Adipose tissue (tissue), 3 donors: Measurements from ENCODE around the gene CALHM3. TPM values are rescaled to one million over a fixed set of nuclear protein-coding genes. Genes with fewer than 3 reads are reported as not detected.
"Not testable (repeated sequence)": the region's sequence is repeated elsewhere in the genome, so short reads cannot be mapped to it uniquely, and the experiment has no call there.

Experiments used
- H3K27ac ChIP-seq: one replicate; pipeline ENCODE4 v1.5.1; 2013; ENCODE audit warnings: low read depth, low read length
- WGBS, 3 donors: extraction: QIAGEN DNeasy Blood & Tissue Kit; methylation state at CpG; one replicate each; pipeline ENCODE4 v1.1.7; 2013; 5-methylcytosine and 5-hydroxymethylcytosine counted together
- polyA plus RNA-seq, 3 donors: library from polyadenylated mRNA; stranded (reverse); fragments of 200-250 nt; gene quantifications; one replicate each; pipeline ENCODE4 v1.2.3, GENCODE V29; 2013
- donor health status: healthy with polysubstance abuse.
- donor health status: Bipolar disorder and iron deficiency.
- donor health status: healthy.

CALHM3 gene, protein sequence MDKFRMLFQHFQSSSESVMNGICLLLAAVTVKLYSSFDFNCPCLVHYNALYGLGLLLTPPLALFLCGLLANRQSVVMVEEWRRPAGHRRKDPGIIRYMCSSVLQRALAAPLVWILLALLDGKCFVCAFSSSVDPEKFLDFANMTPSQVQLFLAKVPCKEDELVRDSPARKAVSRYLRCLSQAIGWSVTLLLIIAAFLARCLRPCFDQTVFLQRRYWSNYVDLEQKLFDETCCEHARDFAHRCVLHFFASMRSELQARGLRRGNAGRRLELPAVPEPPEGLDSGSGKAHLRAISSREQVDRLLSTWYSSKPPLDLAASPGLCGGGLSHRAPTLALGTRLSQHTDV
- polyA plus RNA-seq, result under 1 TPM in 1 of 3 donors, not detected in 2; 0.37 TPM

- 69 to 83% (median 81%) methylated on average over 7 of the region's 7 CpGs for WGBS, 3 donors
- H3K27ac ChIP-seq, result no peak within 1 kb of the TSS
Measured at GRCh38 chr10:103479135-103479534, at the start of gene CALHM3. TSS of gene CALHM3 (minus strand) at chr10:103479240. CDS start at chr10:103479032, 208 bp downstream.

DNA sequence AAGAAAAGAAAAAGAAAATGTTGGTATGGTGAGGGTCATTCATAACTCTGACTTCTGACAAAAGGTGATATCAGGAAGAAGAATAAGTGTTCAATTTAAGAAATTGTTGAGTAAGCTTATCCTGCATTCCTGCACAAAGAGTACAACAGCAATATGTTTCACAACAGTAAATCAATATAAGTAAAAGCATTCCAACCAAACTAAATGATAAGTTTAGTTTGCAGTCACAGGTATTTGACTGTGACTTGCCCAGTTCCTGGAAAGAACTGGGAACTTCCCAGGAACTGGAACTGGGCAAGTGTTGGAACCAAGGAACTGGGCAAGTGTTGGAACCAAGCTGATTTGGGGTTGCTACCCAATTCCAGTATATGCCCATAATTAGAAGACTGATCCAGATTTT, 49.5 kb upstream of the CALHM3 start:
- no peak overlapping the region for H3K27ac ChIP-seq

GRCh38 chr10:103527476-103527875, 48.4 kb upstream of the CALHM3 start:
- not testable (repeated sequence) for H3K27ac ChIP-seq
- WGBS, 3 donors, result 61 to 76% (median 75%) methylated on average over 2 of the region's 2 CpGs

DNA sequence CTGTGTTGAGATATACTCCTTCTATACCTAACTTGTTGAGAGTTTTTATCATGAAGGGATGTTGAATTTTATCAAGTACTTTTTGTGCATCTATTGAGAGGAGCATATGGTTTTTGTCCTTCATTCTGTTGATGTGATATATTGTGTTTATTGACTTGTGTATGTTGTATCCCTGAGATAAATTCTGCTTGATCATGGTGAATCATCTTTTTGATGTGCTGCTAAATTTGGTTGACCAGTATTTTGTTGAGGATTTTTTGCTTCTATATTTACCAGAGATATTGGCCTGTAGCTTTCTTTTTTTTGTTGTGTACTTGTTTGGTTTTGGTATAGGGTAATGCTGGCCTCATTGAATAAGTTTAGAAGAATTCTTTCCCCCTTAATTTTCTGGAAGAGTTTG, 46.9 kb upstream of the CALHM3 start:
- H3K27ac ChIP-seq, result no peak overlapping the region

DNA sequence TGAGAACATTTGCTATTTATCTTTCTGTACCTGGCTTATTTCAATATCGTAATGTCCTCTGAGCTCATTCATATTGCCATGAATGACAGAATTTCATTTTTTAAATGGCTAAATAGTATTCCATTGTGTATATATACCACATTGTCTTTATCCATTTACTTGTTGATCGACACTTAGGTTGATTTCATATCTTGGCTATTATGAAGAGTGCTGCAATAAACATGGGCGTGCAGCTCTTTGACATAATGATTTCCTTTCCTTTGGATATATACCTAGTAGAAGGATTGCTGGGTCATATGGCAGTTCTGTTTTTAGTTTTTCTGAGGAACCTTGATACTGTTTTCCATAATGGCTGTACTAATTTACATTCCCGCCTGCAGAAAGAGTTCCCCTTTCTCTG, 44.6 kb upstream of the CALHM3 start:
- no peak overlapping the region for H3K27ac ChIP-seq
- 87 to 89% (median 88%) methylated on average over 4 of the region's 4 CpGs for WGBS, 3 donors

DNA sequence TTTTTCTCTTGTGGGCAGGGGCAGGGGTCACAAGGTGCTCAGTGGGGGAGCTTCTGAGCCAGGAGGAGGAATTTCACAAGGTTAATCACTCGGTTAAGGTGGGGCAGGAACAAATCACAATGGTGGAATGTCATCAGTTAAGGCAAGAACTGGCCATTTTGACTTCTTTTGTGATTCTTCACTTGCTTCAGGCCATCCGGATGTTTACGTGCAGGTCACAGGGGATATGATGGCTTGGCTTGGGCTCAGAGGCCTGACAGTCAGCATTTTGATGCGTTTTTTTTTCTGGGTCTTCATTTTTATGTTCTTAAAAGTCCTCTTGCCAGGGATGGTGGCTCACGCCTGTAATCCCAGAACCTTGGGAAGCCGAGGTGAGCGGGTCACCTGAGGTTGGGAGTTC, 43.0 kb upstream of the CALHM3 start:
- 87 to 91% (median 89%) methylated on average over 7 of the region's 7 CpGs for WGBS, 3 donors
- not testable (repeated sequence) for H3K27ac ChIP-seq

GRCh38 chr10:103519798-103520197, 40.8 kb upstream of the CALHM3 start:
- no peak overlapping the region for H3K27ac ChIP-seq
- WGBS, 3 donors, result 64 to 81% (median 79%) methylated on average over 4 of the region's 4 CpGs

DNA sequence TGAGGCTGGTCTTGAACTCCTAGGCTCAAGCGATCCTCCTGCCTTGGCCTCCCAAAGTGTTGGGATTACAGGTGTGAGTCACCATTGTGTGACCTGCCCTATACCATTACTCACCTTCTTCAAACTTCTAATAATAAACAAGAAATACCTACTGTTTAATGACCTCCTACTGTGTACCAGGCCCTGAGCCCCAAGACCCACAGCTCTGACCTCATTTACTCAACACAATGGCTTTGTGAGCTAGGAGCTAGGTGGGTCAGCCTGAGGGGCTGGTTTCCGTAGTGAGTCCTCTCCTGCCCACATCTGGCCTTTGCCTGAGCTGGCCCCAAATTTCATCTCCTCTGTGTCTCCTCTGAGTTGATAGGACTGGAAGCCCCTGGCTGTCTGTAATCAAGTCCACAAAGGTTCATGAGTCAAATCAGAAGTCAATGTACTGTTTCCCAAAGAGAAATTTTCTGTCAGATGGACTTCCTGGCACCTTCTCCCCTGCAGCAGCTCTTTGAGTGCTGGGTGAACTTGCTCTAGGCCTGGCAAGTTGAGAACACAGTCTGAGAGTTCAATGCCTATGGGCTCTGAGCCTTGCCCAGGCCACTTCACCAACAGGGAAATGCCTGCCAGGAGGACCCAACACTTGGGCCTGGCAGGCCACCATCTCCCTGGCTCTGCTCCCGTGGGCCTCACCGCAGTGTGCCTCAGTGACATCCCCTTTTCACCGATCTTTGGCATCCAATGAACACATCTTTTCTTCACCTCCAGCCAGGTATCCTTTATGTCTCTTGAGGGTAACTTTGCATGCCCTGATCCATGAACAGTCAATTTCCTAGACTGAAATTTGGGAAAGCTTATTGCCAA, 38.4 kb upstream of the CALHM3 start:
- no peak overlapping the region for H3K27ac ChIP-seq
- 96 to 98% (median 97%) methylated on average over 5 of the region's 5 CpGs for WGBS, 3 donors

GRCh38 chr10:103514244-103514643, 35.2 kb upstream of the CALHM3 start:
- no peak overlapping the region for H3K27ac ChIP-seq
- 94 to 97% (median 94%) methylated on average over 5 of the region's 5 CpGs for WGBS, 3 donors

DNA sequence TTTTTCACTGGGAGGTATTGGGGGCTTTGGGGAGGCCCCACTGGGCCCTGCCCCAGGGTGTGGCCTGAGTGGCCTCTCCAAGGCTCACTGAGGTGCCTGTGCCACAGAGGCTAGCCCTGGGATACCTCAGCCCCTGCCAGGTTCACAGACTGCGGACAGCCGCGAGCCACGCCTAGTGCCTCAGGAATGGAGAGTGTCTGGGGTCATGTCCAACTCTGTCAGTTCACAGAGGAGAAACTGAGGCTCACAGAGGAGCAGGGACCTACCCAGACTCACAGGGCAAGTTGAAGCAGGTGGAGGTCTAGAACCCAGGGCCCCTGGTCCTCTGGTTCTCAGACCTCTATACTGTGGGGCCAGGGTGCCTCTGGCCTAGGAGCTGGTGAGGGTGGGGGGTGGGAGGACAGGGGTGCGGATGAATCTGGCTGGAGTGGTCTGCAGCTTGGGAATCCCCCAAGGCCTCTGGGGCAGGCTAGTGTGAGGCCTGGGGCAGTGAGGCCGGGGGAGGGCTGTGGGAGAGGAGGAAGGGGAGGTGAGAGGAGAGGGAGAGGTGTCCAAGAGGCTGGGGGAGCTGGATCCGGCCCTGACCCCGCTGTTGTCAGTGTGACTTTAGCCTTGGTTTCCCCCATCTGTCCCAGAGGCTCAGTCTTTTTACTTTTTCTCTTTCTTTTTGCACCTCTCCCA, 34.5 kb upstream of the CALHM3 start:
- H3K27ac ChIP-seq, result no peak overlapping the region
- 87 to 94% (median 91%) methylated on average over 8 of the region's 8 CpGs for WGBS, 3 donors

DNA sequence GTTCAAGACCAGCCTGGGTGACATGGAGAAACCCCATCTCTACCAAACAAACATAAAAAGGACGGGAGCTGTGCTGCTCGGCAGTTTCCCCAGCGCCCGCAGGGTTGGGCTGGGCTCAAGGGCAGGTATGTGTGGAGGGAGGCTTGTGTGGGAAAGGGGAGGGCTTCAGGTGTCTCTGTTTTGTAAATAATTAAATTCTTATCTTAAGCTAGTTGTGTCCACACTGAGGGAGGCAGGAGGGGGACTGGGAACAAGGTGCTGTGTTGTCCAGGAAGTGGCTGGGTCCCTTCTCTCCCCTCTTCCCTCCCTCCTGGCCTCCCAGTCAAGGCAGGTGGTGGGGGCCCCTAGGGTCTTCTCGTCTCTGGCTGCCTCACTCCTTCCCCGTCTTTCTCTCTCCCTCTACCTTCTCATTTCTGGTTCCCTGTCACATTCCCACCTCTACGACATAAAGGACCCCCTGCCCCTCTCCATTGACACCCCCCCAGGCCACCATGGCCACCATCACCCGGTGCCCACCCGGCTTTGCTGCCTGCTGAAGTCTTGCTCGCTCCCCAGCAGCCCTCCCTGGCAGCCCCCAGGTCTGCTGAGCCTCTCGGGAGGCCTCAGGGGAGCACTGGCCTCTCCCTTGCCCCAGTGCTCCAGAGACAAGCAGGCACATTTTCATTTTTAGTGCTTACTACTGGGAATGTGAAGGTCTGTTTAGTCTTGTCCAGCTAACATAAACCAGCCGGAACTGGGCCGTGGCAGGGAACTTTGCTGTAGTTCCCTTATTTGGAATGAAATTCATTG, 33.7 kb upstream of the CALHM3 start:
- WGBS, 3 donors, result 42 to 84% (median 83%) methylated on average over 13 of the region's 13 CpGs
- H3K27ac ChIP-seq, result no peak overlapping the region

DNA sequence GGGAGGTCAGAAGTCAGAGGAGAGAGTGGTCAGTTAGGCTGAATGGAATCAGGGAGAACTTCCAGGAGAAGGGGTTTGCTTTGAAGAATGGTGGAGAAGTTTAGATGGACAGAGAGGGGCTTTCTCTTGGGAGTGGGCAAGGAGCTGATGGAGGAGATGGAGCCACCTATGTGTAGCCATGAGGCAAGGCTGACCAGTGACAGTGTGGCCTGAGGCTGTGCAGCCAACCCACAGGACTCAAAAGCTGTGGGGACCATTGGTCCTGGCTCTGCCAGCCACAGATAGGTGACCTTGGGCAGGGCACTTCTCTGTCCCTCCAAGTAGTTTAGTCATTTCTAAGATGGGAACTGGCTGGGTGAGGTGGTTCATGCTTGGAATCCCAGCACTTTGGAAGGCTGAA, 33.1 kb upstream of the CALHM3 start:
- no peak overlapping the region for H3K27ac ChIP-seq

DNA sequence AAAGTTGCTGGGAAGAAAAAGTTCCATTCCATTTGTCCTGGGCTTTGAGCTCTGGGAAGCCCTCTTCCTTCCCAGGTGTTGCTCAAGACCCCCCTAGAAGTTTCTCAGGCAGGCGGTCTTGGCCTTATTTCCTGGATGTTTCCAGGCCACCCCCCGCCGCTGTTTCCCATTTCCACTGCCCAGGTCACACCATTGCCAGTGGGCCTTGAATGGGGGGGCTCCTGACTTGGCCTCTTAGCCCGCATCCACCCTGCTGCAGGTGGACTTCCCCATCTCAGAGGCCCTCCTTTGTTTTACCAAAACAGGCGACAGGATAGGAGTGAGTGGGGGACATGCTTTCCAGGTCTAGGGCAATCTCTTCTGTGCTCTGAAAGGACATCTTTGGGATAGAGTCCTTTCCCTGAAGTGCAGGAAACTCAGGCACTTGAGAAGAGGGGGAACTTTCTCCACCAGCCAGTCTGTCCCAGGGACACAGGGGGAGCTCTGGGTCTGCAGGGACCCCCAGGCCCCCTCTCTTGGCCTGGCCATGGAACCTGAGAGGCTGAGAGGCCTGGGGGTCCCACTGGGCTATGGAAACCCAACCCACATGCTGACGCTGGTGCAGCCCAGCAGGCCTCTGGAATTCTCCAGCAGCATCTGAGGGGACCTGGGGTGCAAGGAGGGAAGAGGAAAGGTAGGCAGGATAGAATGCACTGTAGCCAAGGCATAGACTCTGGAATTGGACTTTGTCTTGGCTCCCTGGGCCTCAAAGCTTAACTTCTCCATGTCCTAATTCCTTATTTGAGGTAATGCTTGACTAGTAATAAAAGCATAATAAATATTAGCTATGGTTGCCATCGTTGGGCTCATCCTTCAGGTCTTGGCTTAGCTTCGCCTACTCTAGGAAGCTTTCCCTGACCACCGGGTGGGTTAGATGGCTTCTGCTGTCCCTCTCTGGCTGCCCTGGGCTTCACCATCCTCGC, 32.0 kb upstream of the CALHM3 start:
- WGBS, 3 donors, result 89 to 91% (median 90%) methylated on average over 10 of the region's 10 CpGs
- H3K27ac ChIP-seq, result no peak overlapping the region

DNA sequence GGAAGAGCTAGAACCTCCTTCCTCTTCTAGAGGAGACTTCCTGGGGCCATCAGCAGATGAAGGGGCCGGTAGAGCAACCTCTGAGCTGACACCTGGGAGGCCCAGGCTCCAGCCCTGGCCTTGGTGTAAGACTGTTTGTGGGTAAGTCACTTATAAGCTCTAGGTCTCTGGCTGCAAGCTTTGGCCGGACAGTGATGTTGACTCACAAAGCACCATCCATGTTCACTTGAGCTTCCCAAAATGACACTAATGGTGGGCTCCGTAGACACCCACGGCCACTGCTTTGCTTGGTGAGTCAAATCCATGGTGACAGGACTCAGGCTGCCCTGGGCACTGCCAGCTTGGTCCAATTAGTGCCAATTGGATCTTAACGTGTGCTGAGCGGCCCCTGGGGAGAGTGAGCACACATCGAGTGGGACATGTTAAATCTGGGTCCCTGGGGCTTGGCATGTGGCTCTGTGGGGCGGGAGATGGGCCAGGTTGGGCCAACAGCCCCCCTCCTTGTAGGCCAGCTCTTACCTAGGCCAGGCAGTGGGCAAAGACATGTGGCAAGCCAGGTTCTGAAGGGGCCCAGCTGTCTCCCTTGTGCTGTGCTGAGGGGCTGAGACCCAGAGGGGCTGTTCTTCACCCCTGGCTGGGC, 31.1 kb upstream of the CALHM3 start:
- WGBS, 3 donors, result 89 to 92% (median 90%) methylated on average over 8 of the region's 8 CpGs
- H3K27ac ChIP-seq, result no peak overlapping the region

DNA sequence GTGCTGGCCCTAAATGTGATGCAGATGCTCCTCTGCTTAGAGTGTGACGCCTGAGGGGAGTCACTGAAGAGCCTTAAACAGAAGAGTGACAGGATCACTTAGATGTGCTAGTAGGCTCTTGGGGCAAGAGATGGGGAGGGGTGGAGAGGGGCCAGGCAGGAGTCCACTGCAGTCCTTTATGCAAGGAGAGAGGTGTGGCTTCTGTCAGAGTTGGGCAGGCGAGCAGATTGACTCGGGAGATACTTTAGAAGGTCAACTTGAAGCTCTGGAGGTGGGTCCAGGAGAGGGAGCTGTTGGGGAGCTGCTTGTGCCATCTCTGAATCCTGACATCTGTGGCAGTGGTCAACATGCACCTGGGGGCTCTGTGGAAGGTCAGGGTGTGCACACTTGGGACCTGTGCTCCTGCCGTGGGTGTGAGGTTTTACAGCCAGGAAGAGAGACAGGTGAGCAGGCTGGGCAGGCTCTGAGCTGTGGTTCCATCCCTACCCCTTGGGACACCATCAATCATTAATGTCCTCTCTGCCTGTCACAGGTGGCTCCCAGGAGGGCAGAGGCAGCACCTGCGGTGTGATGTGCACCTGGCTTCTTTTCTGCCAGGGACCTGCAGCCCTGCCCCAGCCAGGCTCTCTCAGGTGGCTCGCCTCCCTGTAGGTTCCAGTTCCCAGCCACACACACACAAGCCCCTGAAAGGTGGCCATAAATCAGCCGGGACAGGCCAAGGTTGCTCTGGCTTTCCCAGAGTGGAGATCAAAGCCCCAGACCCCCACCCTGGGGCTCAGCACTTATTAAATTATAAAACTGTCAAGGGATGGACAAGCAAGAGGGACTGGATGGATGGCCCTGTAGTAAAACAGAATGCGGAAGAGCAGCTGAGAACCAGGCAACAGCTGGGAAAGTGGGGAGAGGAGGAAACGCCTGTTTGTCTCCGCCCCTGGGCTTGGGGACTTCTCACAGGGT, 28.5 kb upstream of the CALHM3 start:
- H3K27ac ChIP-seq, result no peak overlapping the region
- 53 to 71% (median 59%) methylated on average over 10 of the region's 10 CpGs for whole genome bisulfite sequencing, 3 donors

DNA sequence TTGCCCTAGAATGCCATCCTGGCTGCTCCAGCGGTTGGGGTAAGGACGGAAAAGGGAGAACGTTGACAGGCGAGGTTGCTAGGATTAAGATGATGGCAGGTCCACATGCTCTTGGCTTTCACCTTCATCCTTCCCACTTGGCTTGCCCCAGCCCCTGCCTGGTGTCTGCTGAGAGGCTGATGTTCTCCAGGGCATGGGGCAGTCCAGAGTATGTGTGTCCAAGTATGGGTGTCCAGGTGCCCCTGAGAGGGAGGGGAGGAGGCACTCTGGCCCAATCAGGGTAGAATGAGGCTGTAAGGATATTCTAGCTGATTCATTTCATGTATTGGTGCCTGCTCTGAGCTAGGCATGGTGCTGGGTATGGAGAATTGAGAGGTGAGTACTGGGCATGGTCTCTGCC, 27.0 kb upstream of the CALHM3 start:
- 92 to 98% (median 96%) methylated on average over 4 of the region's 4 CpGs for WGBS, 3 donors
- no peak overlapping the region for H3K27ac ChIP-seq
